ENCODE results near the gene RAB18.

GRCh38 chr10:27481486-27481885 is 22.6 kb upstream of the RAB18 start:
- no peak for TF ChIP-seq EP300 (IDR thresholded peaks at IDR 0.05; ENCODE audit: borderline replicate concordance)
- no peak for TF ChIP-seq YY1 (IDR thresholded peaks at IDR 0.05; ENCODE audit: low read depth)
- TF ChIP-seq, protein P1, sequence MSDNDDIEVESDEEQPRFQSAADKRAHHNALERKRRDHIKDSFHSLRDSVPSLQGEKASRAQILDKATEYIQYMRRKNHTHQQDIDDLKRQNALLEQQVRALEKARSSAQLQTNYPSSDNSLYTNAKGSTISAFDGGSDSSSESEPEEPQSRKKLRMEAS (IDR thresholded peaks at IDR 0.05), result no peak
- no peak for TF ChIP-seq EGR1 (IDR thresholded peaks at IDR 0.05)
- TF ChIP-seq RAD21 (IDR thresholded peaks at IDR 0.05; ENCODE audit: low read depth), result no peak
- TF ChIP-seq NFIC (IDR thresholded peaks at IDR 0.05), result no peak
- TF ChIP-seq, protein P2, sequence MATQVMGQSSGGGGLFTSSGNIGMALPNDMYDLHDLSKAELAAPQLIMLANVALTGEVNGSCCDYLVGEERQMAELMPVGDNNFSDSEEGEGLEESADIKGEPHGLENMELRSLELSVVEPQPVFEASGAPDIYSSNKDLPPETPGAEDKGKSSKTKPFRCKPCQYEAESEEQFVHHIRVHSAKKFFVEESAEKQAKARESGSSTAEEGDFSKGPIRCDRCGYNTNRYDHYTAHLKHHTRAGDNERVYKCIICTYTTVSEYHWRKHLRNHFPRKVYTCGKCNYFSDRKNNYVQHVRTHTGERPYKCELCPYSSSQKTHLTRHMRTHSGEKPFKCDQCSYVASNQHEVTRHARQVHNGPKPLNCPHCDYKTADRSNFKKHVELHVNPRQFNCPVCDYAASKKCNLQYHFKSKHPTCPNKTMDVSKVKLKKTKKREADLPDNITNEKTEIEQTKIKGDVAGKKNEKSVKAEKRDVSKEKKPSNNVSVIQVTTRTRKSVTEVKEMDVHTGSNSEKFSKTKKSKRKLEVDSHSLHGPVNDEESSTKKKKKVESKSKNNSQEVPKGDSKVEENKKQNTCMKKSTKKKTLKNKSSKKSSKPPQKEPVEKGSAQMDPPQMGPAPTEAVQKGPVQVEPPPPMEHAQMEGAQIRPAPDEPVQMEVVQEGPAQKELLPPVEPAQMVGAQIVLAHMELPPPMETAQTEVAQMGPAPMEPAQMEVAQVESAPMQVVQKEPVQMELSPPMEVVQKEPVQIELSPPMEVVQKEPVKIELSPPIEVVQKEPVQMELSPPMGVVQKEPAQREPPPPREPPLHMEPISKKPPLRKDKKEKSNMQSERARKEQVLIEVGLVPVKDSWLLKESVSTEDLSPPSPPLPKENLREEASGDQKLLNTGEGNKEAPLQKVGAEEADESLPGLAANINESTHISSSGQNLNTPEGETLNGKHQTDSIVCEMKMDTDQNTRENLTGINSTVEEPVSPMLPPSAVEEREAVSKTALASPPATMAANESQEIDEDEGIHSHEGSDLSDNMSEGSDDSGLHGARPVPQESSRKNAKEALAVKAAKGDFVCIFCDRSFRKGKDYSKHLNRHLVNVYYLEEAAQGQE (IDR thresholded peaks at IDR 0.05; ENCODE audit: low read depth), result no peak
- no peak for TF ChIP-seq TAF1 (IDR thresholded peaks at IDR 0.05; ENCODE audit: low read depth)
